ENCODE measurements around the gene LYPD8.
"Not testable (repeated sequence)": the region's sequence is repeated elsewhere in the genome, so short reads cannot be mapped to it uniquely, and the experiment has no call there.

The LYPD8 gene, protein sequence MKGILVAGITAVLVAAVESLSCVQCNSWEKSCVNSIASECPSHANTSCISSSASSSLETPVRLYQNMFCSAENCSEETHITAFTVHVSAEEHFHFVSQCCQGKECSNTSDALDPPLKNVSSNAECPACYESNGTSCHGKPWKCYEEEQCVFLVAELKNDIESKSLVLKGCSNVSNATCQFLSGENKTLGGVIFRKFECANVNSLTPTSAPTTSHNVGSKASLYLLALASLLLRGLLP

DNA sequence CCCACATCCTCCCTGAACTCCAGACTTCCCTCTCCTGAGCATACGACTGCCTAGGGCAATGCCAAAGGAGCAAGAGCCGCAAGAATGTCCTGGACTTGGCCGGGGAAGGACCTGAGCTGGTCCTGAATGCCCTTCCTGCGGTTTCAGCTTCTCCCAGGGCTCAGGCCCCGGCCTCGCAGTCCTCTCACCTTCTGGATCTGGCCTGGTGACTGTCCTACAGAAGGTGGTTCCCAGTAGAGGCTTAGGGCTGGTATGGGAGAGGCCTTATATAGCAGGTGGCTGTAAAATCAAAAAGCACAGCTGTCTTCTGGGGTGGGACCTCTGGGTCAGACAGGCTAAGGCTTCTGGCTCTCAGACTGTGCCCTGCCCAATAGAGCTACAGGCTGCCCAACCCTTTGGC lies at the start of gene LYPD8:
Gene LYPD8, minus strand, starts transcription at position 243 of the 400 bp plus-strand sequence. CDS start 4,678 bp downstream, outside the sequence.
- TF ChIP-seq, protein P1, sequence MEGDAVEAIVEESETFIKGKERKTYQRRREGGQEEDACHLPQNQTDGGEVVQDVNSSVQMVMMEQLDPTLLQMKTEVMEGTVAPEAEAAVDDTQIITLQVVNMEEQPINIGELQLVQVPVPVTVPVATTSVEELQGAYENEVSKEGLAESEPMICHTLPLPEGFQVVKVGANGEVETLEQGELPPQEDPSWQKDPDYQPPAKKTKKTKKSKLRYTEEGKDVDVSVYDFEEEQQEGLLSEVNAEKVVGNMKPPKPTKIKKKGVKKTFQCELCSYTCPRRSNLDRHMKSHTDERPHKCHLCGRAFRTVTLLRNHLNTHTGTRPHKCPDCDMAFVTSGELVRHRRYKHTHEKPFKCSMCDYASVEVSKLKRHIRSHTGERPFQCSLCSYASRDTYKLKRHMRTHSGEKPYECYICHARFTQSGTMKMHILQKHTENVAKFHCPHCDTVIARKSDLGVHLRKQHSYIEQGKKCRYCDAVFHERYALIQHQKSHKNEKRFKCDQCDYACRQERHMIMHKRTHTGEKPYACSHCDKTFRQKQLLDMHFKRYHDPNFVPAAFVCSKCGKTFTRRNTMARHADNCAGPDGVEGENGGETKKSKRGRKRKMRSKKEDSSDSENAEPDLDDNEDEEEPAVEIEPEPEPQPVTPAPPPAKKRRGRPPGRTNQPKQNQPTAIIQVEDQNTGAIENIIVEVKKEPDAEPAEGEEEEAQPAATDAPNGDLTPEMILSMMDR (IDR thresholded peaks at IDR 0.05; ENCODE audit: insufficient read depth, low read depth, low read length, missing control alignments): no peak
- no peak within 1 kb of the TSS for H3K4me3 ChIP-seq (ENCODE audit: low read length)
- DNase-seq (ENCODE audit: low read depth): no peak

DNA sequence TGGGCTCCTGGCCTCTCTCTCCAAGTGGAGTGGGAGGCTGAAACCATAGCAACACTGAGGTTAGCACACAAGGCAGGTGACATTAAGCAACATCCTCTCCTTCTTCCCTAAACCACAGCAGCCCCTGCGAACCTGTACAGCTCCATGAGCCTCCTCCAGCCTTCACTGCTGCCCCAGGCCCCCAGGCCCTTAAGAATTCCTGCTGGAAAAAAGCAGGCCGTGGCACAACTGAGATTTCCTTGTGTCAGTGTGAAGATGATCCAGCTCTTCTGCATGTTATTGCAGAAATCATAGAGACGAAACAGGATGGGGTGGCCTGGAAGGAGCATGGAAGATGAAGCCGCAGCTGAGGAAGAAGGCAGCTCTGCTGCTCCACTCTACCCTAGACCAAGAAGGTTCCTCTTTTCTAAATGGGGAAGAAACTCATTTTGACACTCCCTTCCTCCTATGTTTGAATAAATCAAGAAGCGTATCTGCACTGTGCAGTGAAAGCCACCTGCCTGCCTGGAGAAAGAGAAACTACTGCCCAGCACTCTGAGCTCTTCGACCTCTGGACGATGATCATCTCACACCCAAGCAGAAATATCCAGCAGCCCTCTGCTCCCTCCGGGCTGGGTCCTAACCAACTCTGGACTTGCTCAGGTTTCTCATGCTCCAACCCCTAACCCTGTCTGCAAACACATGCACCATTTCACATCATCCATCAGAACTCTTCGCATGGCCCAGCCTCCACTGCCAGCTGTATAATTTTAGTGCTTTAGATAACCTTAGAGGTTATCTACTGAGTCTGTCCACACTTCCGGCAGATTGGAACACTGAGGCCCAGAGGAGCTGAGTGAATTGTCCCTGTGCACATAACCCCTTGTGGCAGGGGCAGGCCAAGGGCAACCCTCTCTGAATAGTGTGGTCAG lies 49.5 kb upstream of the LYPD8 start:
- TF ChIP-seq, protein P1 (IDR thresholded peaks at IDR 0.05; ENCODE audit: insufficient read depth, low read depth, low read length, missing control alignments): no peak
- DNase-seq (ENCODE audit: low read depth): no peak
- no peak overlapping the region for H3K4me3 ChIP-seq (ENCODE audit: low read length)

DNA sequence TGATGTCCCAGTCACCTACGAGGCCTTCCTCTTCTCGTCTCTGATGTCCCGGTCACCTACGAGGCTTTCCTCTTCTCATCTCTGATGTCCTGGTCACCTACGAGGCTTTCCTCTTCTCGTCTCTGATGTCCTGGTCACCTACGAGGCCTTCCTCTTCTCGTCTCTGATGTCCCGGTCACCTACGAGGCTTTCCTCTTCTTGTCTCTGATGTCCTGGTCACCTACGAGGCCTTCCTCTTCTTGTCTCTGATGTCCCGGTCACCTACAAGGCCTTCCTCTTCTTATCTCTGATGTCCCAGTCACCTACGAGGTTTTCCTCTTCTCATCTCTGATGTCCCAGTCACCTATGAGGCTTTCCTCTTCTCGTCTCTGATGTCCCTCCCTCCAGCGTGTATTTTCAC lies 47.9 kb upstream of the LYPD8 start:
- DNase-seq (ENCODE audit: low read depth); H3K4me3 ChIP-seq (ENCODE audit: low read length): not testable (repeated sequence)

DNA sequence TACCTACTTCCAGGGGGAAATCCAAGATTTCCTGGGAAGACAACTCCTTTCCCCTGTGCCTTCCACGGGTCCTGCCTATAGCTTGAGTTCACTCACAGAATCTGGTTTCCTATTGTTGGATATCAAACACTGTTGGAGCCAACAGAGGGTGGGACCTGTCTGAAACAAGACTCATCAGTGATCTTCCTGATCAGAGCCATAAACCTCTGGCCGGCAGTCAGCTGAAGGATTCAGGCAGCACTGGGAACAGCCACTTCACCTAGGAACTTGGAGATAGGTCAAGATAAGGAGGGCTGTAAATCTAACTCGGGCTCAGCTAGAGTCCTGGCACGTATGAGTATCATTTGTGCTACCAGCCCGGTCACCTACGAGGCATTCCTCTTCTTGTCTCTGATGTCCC lies 46.9 kb upstream of the LYPD8 start:
- no peak overlapping the region for H3K4me3 ChIP-seq (ENCODE audit: low read length)
- no peak for DNase-seq (ENCODE audit: low read depth)
- TF ChIP-seq, protein P1 (IDR thresholded peaks at IDR 0.05; ENCODE audit: insufficient read depth, low read depth, low read length, missing control alignments): no peak

DNA sequence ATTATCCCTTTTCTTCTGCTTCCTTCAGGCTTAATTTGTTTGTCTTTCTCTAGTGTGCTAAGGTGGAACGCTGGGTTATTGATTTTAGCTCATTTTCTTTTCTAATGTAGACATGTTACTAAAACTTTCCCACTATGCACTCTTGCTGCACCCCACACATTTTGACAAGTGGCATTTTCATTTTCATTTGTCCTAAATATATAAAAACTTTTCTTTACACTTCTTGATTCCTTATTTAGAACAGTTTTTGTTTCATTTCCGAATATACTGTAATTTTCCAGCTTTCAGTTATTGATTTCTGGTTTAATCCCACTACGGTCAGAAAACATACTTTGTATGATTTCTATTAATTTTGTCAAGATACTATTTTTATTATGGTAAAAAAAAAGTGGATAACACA lies 44.9 kb upstream of the LYPD8 start:
- TF ChIP-seq, protein P1 (IDR thresholded peaks at IDR 0.05; ENCODE audit: insufficient read depth, low read depth, low read length, missing control alignments): no peak
- no peak overlapping the region for H3K4me3 ChIP-seq (ENCODE audit: low read length)
- no peak for DNase-seq (ENCODE audit: low read depth)

DNA sequence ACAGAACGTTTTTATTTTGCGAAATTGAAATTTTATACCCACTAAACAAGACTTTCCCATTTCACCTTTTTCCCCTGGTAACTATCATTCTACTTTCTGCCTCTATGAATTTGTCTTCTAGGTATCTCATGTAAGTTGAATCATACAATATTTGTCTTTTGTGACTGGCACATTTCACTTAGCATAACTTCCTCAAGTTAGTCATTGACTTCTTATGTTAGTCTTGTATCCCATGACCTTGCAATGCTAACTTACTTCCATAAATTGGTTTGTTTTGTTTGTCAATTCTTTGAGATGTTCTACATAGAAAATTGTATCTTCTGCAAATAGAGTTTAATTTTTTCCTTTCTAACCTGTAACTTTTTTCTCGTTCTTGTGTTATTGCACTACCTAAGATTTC lies 43.2 kb upstream of the LYPD8 start:
- H3K4me3 ChIP-seq (ENCODE audit: low read length): no peak overlapping the region
- DNase-seq (ENCODE audit: low read depth): peak; percentile 35

DNA sequence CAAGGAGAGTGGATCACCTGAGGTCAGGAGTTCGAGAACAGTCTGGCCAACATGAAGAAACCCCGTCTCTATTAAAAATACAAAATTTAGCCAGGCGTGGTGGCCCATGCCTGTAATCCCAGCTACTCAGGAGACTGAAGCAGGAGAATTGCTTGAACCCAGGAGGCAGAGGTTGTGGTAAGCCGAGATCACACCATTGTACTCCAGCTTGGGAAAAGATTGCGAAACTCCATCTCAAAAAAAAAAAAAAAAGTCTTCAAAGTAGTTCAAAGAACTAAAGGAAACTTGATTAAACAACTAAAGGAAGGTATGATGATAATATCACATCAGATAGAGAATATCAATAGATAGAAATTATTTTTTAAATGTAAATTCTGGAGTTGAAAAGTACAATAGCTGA lies 39.1 kb upstream of the LYPD8 start:
- DNase-seq (ENCODE audit: low read depth); H3K4me3 ChIP-seq (ENCODE audit: low read length): not testable (repeated sequence)

More for the DNA sequence above, 43.2 kb upstream of the LYPD8 start:
- TF ChIP-seq, protein P1 (IDR thresholded peaks at IDR 0.05; ENCODE audit: insufficient read depth, low read depth, low read length, missing control alignments): no peak

DNA sequence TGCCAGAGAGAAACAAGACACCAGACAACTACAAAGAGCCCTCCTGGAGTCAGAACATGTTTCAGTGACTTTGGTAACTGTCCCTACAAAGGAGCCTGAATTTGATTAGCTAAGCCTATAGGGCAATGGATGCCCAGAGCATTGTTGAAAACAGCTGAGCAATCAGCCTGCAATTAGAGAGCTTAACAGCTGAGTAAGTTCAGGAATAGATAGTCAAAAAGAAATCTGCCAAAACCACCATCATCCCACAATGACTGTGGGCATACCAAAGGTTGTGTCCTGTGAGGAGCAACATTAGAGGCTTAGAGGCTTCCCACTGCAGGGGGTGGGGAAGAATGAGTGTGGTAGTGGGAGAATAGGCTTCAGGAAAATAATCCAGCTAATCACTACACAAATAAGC lies 38.0 kb upstream of the LYPD8 start:
- TF ChIP-seq, protein P1 (IDR thresholded peaks at IDR 0.05; ENCODE audit: insufficient read depth, low read depth, low read length, missing control alignments): no peak
- peak; percentile 6 for DNase-seq (ENCODE audit: low read depth)

More for the DNA sequence above, 38.0 kb upstream of the LYPD8 start:
- no peak overlapping the region for H3K4me3 ChIP-seq (ENCODE audit: low read length)

All from epithelial cell of esophagus (primary cell).